ENCODE data around the gene ZSCAN16.
A peak's percentile ranks its signal among the peaks of the same experiment; 100 is the strongest.

Gene ZSCAN16

DNA sequence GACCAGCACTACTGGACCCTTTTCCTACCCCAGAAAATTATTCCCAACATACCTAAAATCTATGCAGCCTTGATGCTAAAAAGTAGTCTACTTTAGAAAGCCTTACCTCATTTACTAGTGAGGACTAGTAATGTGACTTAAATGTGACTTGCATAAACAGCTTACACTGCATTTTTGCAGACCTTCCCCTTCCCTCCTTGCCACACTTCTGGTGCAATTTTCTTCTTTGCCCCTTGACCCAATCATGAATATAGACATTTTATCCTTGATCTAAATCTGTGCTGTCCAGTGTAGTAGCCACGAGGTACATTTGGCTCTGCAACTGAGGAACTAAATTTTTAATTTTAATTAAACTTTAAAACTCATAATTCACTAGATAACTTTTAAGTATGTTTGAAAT, 10.3 kb downstream of the ZSCAN16 start:
- DNase-seq = no peak

DNA sequence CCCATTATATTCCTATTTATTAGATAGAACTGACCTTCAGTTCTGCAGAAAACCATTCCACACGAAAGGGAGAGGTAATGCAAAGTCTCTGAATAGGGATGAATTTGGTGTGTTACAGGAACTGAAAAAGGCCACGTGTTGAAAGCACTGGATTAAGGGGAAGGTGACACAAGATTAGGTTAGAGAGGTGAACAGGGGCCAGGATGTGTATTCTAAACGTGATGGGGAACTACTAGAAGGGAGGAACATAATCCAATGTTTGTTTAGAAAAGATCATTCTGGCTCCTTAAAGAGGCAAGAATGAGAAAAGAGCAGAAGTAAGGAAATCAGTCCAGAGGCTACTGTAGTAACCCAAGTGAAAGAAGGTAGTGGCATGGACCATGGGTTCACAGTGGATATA, 11.0 kb downstream of the ZSCAN16 start:
- no peak for DNase-seq

DNA sequence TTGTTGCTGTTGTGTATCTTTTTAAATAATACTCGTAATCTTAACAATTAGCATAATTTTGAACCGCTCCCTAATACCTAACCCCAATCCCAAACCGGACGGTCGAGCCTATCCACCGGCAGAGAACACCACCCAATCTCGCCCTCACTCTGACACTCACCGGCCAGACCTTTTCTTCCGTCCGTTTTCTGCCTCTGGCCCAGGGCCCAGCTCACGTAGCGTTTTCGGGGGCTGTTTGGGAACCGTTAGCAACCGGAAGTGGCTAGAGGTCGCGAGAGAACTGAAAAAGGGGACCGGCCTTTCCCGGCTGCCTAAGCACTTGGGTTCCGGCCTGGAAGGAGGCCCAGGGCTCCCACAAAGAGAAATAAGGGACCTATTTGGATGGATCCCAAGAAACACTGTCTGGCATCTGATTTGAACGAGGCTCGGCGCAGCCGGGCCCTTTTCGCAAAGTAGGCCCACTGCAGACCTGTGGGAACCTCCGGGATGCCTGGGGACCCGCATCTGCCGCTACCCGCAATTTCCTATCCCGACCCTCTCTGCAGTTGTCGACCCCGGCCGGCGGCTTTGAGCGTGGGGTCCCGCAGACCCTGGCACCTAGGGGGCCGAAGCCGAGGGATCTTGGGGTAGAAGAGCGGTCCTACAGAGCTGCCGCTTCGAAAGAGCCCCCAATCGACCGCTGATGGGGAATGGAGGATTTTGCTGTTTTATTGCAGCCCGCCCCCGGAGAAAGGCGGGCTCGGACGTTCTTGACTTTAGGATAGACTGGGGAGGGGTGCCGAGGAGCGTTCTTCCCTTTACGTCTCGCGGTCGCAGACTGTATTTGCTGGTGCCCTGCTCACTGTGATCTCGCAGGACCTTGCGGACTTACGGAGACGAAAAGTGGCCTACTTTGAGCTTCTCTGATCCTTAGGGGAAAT, 12.4 kb downstream of the ZSCAN16 start:
- DNase-seq = peak; percentile 84

DNA sequence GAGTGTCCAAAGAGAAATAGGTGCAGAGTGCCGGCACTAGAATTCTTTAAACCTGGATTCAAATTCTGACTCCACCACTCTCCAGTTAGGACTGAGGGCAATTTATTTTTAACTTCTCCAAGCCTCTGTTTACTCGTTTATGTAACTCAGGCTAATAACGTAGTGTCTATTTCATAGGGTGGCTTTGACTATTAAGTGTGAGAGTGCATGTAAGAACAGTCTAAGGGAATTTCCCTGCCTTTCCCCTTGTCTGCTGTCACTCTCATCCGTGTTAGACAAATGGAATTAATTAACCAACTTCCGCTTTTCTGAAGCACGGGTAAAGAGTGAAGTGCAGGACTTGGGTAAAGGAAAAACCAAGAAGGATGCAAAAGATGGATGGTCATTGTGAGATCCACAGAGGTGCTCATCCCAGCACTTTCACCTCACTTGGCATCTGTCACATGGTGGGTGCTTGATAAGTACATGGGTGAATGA, 13.1 kb downstream of the ZSCAN16 start:
- no peak for DNase-seq

DNA sequence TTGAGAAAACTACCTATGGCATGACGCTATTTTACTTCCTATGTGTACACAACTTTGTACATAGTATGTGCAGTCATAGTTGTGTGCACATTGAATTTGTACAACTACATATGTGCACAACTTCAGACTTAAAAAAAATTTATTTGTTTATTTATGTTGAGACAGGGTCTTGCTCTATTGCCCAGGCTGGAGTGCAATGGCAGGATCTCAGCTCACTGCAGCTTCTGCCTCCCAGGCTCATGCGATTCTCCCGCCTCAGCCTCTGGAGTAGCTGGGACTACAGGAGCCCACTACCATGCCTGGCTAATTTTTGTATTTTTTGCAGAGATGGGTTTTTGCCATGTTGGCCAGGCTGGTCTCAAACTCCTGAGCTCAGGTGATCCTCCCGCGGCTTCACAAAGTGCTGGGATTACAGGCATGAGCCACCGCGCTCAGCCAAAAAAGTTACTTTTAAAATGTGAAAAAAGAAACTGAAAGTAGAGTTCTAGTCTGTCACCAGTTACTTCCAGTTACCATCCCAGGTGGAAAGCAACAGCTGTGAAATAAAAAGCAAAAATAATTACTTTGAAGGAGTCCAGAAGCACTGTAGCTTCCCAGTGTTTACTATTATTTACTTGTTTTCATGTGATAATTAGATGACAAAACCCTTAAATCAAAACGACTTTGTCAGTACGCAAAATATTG, 15.6 kb downstream of the ZSCAN16 start:
- DNase-seq = no peak

DNA sequence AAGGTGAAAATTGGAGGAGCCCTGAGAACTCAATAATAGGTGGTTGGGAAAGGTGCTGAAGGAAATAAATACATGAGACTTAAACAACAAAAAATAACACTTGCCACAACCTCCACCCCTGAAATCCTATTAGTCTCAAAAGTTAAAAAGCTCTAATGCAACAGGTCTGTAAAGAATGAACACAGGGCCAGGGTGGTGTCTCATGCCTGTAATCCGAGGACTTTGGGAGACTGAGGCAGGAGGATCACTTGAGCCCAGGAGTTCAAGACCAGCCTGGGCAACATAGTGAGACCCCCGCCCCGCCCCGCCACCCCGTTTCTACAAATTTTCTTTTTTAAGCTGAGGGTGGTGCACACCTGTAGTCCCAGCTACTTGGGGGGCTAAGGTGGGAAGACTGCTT, 16.2 kb downstream of the ZSCAN16 start:
- no peak for DNase-seq

DNA sequence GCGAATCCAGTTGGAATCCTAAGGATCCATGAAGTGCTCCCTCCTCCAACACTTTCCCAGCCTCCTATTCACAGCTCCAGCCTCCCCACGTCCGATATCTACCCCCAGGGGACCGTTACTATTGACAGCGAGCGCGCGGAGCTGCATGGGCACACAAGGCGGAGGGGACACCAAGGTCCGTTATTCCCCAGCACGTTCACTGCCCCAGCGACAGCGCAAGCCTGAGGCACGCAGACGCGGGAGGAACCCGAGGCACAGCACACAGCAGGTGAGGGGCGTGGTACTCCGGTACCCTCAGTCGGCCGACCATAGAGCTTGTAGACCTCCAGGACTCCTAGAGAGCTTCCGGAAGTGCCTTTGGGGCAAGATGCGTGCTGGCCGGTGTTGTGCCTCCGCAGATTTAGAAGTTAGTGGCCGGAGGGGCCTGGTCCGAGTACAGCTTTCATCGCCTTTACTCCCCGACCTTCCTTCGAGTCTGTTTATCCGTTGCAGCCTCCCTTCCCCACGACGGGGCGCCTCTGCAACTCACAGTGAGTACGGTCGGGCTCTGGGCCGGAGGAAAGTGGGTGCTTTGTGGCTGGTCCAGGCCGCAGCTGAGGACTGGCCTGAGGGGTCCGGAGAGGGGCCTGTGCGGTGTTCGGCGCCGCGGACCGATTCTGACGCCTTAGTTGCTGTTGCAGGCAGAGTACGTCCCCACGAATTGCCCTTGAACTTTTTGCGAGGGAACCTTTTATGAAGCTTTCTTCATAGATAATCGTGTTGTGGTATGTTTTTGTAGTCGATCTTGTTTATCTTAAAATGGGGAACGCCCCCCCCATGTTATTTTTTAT, 17.3 kb downstream of the ZSCAN16 start, which contains the start of gene ZKSCAN8:
Gene ZKSCAN8, plus strand, starts transcription at position 384 of the 830 bp plus-strand sequence. CDS start 6,525 bp downstream, outside the sequence.
- peak; percentile 94 for DNase-seq

DNA sequence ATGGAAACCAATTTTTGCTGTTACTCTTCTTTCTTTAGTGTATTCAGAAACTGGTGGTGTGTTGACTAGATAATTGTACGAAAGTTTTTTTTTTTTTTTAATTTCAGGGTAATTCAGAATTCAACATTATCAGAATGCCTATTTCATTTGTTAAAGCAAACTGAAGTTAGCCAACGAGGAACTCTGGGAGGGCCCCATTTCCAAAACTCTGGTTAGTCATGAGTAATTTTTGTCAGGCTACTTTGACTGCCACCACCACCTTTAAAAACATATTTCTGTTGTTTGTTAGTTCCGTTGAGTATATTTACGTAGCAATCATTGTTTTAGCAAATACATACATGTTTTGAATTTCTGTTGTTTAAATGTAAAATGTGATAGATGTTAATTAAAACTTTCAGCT, 18.0 kb downstream of the ZSCAN16 start:
- DNase-seq = no peak

DNA sequence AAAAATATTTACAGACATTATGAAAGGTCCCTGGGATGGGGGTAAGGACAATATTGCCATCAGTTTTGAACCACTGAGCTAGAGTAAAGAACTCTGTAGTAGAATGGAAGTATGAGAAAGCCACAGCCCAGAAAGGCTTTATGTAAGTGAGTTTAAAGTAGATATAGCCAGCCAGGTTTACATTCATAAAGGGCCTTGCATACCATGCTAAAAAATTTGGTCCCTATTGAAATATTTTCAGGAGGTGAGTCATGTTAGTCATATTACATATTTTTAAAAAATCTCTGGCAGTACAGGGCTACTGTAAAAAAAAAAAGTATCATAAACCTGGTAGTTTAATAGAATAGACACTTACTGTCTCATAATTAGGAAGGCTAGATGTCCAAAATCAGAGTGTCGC, 20.8 kb downstream of the ZSCAN16 start:
- no peak for DNase-seq

DNA sequence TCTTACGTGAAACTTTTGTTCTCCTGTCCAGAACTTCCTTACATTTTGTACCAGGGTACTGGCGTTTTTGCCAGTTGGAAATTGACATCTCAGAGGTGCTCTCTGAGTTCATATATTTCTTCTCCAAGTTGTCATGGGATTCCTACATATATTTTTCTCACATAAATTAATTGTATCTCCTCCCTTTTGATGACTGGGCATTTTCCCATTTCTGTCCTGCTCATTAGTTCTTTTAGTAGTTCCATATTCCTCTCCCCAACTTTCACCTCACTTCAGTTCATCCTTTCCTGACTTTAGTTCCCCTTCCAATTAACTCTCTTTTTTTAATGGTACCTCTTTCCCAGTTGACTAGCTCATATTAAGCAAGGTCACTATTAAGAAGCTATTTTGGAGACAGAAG, 28.1 kb downstream of the ZSCAN16 start:
- DNase-seq = no peak

DNA sequence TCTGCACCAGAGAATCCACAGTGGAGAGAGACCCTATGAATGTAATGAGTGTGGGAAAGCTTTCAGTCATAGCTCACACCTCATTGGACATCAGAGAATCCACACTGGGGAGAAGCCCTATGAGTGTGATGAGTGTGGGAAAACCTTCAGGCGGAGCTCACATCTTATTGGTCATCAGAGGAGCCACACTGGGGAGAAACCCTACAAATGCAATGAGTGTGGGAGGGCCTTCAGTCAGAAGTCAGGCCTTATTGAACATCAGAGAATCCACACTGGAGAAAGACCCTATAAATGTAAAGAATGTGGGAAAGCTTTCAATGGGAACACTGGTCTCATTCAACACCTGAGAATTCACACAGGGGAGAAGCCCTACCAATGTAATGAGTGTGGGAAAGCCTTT, 29.1 kb downstream of the ZSCAN16 start:
- no peak for DNase-seq

DNA sequence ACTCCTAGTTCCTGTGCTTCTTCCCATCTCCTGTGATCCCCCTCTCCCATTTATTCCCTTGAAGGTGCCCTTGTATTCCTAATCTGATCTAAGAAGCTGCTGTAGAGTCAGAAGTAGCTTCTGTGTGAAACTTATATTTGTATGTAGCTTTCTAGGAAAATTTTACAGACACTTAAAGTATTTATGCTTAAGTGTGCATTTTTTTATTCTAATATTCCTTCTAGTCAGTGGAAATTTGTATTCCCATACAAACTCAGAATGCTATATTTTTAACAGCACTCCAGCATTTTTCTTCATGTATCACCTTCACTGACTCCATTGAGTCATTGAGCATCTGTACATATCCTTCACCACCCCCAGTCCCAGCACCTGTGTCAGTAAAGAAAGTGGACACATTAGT, 29.9 kb downstream of the ZSCAN16 start:
- DNase-seq = no peak

DNA sequence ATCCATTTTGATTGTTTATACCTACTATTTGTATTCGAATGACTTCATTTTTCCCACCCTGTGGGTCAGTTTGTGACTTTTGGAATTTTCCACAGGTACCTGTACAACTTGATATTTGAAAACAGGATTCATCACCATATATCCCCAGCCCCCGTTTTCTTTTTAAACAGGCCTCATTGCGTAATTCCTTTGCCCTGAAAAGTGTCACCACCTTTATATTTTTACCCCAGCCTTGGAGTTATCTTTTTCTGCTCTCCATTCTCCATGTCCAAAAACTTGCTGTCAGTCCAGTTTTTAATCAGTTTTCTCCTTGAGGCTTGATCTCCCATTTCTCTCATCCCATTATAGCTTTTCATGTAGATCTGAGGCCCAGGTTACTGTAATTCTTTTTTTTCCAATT, 33.9 kb downstream of the ZSCAN16 start:
- DNase-seq = no peak

DNA sequence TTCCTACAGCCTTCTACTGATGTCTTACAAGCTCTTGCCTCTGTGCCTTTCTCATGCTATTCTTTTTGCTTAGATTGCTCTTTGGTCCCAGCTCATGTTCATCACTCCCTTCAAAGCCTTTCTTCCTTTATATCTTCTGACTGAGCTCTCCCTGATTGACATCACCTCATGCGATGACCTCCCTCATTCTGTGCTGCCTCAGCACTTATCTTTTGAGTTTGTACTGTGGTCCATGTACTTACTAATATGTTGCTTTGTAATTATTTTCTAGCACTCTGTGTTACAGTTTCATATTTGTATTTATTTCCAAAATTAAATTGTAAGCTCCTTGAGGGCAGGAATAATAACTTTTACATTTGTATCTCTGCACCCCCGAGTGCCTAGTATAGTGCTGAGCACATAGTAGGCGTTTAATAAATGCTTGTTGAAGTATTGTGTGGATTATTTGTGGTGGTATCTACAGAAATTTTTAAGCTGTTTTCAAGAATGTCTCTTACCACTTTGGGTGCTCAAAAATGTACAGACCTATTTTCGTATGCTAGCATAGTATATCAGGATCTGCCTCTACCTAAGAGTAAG, 34.7 kb downstream of the ZSCAN16 start:
- no peak for DNase-seq

DNA sequence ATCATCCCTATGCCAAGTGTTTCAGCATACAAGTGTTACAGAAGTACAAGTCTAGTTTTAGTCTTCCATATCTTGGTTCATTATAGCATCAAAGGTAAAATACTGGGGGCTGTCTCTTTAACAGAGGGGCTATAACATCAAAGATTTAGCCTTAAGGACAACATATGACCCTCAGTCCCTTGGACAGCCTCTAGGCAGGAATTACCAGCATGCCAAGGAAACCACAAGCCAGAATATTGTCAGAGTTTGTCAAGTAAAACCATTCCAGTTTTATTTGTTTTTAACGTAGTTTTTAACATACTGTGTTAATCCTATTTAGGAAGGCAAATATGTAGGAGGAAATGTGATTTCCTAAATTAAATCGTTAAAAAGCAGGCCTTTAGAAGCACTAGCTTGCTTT, 35.8 kb downstream of the ZSCAN16 start:
- no peak for DNase-seq

DNA sequence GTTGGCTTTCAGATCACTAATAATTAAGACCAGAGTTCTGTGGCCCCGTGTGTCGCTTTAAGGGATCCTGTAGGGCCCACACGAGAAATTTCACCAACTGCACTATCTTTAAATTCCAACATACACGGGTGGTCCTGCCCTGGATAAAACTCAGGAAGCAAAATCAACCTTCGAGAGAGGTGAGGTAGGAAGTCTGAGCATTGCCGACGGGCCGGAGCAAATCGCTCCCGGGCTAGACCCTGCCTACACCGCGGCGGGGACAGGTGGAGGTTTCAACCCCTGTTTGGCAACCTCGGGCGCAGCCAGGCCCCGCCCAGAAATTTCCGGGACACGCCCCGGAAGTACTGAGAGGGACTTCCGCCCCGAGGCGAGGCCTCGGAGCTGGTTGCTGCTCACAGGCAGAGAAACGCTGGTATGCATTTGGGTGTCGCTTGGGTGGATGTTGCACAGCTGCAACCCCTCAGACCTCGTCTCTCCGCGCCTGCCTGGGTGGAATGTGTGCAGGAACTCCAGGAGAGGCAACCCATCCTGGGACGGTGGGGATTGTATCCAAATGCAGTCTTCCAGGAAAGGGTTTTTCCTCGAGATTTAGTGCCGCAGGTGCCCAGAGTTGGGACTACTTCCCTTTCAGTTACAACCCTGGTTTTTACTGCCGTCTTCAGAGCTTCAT, 37.1 kb downstream of the ZSCAN16 start:
- peak; percentile 78 for DNase-seq

DNA sequence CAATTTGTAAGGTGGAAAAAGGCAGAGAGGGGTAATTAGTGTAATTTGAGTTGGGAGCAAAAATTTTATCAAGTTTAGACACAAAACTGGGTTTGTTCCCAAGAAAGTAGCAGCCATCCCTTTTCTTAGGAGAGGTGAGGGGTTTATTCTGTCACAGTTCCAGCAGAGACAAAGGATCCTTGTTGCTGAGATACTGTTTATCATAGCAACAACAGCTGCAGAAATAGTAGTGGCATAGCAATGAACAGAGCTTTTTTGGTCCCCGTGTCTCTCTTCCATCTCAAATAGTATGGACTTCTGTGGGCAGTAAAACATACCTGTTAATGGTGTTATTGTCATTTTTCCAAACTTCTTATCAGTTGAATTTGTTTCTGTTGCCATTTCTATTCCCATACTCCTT, 41.2 kb downstream of the ZSCAN16 start:
- no peak for DNase-seq

DNA sequence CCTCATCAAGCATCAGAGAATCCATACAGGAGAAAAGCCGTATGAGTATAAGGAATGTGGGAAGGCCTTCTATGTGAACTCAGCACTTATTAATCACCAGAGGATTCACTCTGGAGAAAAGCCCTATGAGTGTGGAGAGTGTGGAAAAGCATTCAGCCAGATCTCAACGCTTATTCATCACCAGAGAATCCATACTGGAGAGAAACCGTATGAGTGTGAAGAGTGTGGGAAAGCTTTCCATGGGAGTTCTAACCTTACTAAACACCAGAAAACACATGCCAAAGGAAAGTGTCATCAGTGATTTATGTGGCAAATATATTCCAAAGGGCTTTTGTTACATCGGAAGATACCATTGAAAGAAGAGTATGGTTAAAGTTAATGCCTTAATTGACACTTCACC, 42.7 kb downstream of the ZSCAN16 start:
- DNase-seq = no peak

DNA sequence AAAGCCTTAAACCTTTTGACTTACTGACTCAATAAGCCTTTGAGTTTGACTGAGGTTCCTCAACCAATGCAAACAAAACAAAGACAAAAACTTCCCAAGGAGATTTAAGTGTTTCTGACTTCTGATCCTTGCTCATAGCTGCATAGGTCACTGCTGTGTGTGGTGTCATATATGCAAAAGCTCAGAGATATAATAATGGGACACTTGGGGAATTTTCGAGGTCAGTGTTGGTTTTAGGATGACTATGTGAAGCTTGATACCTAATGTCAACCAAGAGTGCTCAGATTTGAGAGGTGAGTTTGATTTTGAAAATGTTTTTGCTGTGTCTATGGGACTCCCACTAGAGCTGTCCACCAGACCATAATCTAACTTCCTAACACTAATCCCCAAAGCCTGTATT, 43.5 kb downstream of the ZSCAN16 start:
- no peak for DNase-seq

DNA sequence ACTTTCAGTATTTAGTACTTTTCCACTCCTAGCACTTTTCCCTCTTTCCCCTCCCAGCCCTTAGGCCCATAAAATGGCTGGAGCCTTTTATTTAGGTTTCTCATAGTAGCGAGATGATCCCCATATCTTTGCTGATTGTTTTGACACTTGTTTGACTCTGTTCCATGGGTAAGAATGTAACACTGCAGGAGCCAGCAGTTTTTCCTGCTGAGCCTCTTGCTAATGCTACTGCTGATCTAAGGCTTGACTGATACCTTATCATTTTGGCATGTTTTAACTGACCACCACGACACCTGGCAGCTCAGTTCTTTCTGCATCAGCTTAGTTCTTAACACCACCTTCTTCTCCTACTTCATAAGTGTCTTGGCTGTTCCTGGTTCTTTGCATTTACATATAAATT, 46.9 kb downstream of the ZSCAN16 start:
- DNase-seq = no peak

DNA sequence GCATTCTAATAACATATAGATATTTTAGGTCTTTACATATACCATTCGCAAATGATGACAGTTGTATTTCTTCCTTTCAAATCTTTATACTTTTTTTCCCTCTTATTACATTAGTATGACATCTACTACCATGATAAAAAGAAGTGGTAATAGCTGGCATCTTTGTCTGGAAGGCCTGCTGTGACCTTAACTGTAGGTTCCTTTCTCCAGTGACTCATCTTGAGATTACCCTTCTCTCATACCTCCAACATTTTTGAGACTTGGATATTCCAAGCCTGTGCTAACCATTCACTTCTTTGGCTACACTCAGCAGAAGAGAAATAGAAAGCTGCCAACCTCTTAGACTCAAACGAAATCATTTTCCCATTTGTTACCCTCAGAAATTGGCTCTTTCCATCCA, 47.6 kb downstream of the ZSCAN16 start:
- DNase-seq = no peak

DNA sequence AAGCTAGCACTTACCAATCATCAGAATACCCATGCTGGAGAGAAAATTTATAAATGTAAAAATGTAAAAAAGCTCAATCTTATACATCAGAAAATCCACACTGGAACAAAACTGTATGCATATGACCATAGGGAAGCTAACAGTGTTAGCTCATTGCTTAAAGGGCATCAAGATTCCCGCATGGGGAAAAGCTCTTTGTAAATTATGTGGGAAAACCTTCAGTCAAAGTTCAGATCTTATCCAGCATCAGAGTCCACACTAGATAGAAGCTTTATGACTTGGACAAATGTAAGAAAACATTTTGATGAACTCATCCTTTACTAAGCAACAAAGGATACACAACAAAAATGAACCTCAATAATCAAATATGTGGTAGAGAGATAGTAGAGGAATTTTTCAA, 52.0 kb downstream of the ZSCAN16 start:
- no peak for DNase-seq
